ENCODE measurements around the gene TPP1.

The TPP1 gene

GRCh38 chr11:6625832-6626420 is 6.7 kb upstream of the TPP1 start:
- no peak for TF ChIP-seq CTCF (IDR thresholded peaks at IDR 0.05; ENCODE audit: borderline replicate concordance, control extremely low read depth, extremely low read depth, insufficient read depth, missing control alignments)
- DNase-seq (ENCODE audit: low spot score): no peak
- in situ Hi-C loops (cut with MboI; ENCODE audit: low sequenced_read_pairs, unreplicated experiment): no loop called here

- in situ Hi-C loops (cut with MboI; ENCODE audit: low sequenced_read_pairs, unreplicated experiment): no loop called here
- DNase-seq (ENCODE audit: low spot score): no peak
- TF ChIP-seq CTCF (IDR thresholded peaks at IDR 0.05; ENCODE audit: borderline replicate concordance, control extremely low read depth, extremely low read depth, insufficient read depth, missing control alignments): no peak
These were observed 6.1 kb upstream of the TPP1 start for GRCh38 chr11:6625156-6625831.

- DNase-seq (ENCODE audit: low spot score): no peak
- in situ Hi-C loops (cut with MboI; ENCODE audit: low sequenced_read_pairs, unreplicated experiment): no loop called here
- no peak for TF ChIP-seq CTCF (IDR thresholded peaks at IDR 0.05; ENCODE audit: borderline replicate concordance, control extremely low read depth, extremely low read depth, insufficient read depth, missing control alignments)
These were observed 4.5 kb upstream of the TPP1 start for GRCh38 chr11:6623391-6624363.

- in situ Hi-C loops (cut with MboI; ENCODE audit: low sequenced_read_pairs, unreplicated experiment): no loop called here
- DNase-seq (ENCODE audit: low spot score): no peak
- no peak for TF ChIP-seq CTCF (IDR thresholded peaks at IDR 0.05; ENCODE audit: borderline replicate concordance, control extremely low read depth, extremely low read depth, insufficient read depth, missing control alignments)
These were observed 3.3 kb upstream of the TPP1 start for GRCh38 chr11:6622261-6623171.

DNA sequence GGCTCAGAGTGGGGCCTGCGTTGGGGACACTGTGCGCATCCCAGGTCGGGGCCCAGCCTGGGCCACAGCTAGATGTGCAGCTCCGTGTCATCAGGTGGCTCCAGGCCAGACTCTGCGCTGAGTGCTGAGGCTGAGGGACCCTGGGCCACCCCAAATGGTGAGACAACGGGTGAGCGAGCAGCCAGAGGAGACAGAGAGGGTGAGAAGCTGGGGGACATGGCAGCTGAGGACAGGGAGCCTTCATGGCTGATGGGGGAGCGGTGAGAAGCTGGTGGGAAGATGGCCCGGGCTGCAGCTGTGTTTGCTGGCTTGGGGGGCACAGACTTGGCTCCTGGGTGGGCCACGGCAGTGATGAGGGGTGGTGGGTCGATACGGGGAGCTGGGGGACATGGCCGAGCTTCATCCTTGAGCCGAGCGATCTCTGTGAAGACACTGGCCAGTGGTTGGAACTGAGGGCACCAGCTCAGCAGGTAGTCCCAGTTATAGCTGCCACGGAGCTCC is 2.5 kb upstream of the TPP1 start:
- in situ Hi-C loops (cut with MboI; ENCODE audit: low sequenced_read_pairs, unreplicated experiment): no loop called here
- TF ChIP-seq CTCF (IDR thresholded peaks at IDR 0.05; ENCODE audit: borderline replicate concordance, control extremely low read depth, extremely low read depth, insufficient read depth, missing control alignments): no peak
- DNase-seq (ENCODE audit: low spot score): no peak

Measured in GM13976 (cell line).